ENCODE measurements around the gene AR.

Gene AR

DNA sequence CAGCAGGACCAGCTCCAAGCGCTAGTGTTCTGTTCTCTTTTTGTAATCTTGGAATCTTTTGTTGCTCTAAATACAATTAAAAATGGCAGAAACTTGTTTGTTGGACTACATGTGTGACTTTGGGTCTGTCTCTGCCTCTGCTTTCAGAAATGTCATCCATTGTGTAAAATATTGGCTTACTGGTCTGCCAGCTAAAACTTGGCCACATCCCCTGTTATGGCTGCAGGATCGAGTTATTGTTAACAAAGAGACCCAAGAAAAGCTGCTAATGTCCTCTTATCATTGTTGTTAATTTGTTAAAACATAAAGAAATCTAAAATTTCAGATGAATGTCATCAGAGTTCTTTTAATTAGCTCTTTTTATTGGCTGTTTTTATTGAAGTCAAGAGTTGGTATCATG, 186.5 kb downstream of the AR start:
- TF ChIP-seq, protein P1, sequence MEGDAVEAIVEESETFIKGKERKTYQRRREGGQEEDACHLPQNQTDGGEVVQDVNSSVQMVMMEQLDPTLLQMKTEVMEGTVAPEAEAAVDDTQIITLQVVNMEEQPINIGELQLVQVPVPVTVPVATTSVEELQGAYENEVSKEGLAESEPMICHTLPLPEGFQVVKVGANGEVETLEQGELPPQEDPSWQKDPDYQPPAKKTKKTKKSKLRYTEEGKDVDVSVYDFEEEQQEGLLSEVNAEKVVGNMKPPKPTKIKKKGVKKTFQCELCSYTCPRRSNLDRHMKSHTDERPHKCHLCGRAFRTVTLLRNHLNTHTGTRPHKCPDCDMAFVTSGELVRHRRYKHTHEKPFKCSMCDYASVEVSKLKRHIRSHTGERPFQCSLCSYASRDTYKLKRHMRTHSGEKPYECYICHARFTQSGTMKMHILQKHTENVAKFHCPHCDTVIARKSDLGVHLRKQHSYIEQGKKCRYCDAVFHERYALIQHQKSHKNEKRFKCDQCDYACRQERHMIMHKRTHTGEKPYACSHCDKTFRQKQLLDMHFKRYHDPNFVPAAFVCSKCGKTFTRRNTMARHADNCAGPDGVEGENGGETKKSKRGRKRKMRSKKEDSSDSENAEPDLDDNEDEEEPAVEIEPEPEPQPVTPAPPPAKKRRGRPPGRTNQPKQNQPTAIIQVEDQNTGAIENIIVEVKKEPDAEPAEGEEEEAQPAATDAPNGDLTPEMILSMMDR (conservative IDR thresholded peaks at IDR 0.05; ENCODE audit: control insufficient read depth, insufficient read depth, low read depth, low read length) = no peak
- no peak for DNase-seq (ENCODE audit: low read depth)
- H3K4me3 ChIP-seq (ENCODE audit: control insufficient read depth, low read depth, low read length) = no peak overlapping the region

DNA sequence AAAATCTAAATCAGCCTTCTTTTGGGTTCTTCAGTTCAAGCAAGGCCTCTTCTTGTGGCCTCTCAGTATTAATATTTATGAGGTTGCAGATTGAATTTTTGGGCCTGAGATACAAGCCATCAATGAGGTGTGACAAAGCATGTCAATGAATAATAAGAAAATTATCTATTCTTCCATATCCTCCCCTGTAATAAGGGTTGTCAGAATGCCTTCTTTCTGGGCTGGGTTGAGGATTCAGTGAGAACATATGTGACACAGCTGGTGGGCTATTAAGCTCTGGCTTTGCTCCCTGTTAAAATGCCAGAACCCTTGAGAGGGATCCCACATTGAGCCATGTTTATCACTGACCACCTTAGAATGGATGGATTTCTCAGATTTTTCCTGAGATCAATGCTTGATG, 187.2 kb downstream of the AR start:
- DNase-seq (ENCODE audit: low read depth) = no peak
- TF ChIP-seq, protein P1 (conservative IDR thresholded peaks at IDR 0.05; ENCODE audit: control insufficient read depth, insufficient read depth, low read depth, low read length) = no peak
- H3K4me3 ChIP-seq (ENCODE audit: control insufficient read depth, low read depth, low read length) = no peak overlapping the region

DNA sequence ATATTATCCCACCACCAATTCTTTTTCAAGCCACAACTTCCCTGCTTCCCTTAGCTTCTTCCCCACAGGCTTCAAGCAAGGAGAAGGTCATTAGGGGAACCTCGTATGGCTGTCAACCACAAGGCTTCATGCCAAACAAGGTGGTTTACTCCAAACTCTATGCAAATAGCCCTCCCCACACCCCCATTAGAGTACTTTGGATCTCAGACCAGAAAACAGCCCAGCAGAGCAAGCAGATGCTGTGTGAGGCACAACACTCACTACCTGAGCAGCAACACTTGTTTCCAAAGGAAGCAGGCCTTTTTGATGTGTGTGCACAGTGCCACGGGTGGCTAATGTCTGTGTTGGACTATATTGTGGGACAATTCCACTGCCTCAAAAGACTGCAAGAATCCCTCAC, 189.0 kb downstream of the AR start:
- no peak overlapping the region for H3K4me3 ChIP-seq (ENCODE audit: control insufficient read depth, low read depth, low read length)
- TF ChIP-seq, protein P1 (conservative IDR thresholded peaks at IDR 0.05; ENCODE audit: control insufficient read depth, insufficient read depth, low read depth, low read length) = no peak
- DNase-seq (ENCODE audit: low read depth) = no peak

DNA sequence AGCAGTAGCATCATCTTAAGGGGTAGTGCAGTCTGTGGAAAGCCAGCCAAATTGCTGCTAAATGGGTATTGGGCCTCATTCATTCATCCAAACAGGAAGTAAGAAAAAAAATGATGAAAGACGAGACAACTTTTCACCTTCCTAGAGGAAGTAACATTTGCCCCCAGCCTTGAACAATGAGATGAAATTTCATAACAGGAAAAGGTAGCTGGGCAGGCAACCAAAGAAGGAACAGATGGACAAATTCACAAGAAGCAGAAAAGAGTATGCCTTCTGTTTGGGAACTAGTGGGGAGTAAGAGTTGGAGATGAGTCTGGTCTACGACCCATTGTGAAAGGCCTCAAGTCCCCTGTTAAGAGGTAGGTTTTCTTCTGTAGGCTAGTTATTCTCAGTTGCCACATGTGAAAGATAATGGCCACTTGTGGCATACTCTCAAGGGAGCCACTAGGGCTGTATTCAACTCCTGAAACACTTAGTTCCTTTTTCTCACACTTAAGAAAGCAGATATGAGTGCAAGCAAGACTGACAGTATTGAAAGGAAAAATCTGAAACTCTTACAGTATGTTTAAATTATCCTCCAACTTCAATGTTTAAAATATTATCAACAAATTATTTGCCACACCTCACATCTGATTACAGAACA, 190.4 kb downstream of the AR start:
- no peak overlapping the region for H3K4me3 ChIP-seq (ENCODE audit: control insufficient read depth, low read depth, low read length)
- TF ChIP-seq, protein P1 (conservative IDR thresholded peaks at IDR 0.05; ENCODE audit: control insufficient read depth, insufficient read depth, low read depth, low read length) = no peak
- DNase-seq (ENCODE audit: low read depth) = no peak

DNA sequence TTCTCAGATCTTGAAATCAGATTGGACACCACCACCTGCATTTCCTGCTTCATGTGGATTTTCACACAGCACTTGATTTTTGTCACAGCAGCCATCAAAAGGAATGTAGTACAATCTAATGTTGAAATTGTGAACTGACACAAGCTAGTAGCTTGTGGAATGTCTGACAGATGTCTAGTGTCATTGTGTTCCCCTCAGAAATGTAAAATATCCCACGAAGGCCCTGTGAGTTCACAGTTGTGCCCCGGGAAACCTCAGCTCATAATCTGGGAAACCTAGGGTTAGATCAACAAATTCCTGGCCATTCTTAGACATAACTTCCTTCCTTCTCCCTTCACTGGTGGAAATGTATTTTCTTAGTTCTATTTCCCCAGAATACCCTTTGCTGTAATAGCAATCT, 205.7 kb downstream of the AR start:
- no peak for DNase-seq (ENCODE audit: low read depth)
- no peak overlapping the region for H3K4me3 ChIP-seq (ENCODE audit: control insufficient read depth, low read depth, low read length)
- TF ChIP-seq, protein P1 (conservative IDR thresholded peaks at IDR 0.05; ENCODE audit: control insufficient read depth, insufficient read depth, low read depth, low read length) = no peak

DNA sequence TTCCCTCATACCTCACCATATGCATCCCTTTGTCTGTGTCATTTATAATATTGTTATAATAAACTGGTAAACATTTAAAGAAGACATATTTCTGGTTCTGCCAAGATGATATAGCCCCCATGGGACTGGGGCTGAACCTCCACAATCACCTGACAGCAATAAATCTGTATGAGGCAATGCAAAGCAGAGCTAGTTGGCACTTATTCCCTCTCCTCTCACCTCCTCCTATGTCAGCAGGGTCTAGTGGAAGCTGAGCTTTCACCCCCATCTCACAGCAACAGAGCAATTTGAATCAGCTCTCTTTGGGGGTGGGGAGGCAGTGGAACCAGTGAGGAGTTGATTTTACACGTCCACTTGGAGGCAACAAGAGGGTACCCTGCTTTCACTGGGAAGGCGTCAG, 206.9 kb downstream of the AR start:
- TF ChIP-seq, protein P1 (conservative IDR thresholded peaks at IDR 0.05; ENCODE audit: control insufficient read depth, insufficient read depth, low read depth, low read length) = no peak
- DNase-seq (ENCODE audit: low read depth) = no peak
- no peak overlapping the region for H3K4me3 ChIP-seq (ENCODE audit: control insufficient read depth, low read depth, low read length)

DNA sequence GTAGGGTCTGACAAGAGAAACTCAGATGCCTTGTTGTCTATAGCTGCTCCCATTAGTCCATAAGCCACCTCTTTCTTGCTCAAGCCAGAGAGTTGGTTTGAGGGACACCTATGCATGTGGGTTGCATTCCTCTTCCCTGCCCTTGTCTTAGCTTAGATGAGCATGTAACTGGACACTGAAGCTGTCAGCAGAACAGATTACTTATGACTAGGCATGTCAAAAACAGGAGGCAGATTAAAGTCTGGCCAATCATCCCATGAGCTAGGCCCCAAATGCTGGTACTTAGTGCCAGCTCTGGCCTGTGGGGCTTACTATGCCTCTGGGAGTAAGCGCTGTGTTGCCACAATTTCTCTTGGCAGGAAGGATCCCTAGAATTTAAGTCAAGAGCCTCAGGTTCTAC, 215.2 kb downstream of the AR start:
- no peak overlapping the region for H3K4me3 ChIP-seq (ENCODE audit: control insufficient read depth, low read depth, low read length)
- no peak for DNase-seq (ENCODE audit: low read depth)
- TF ChIP-seq, protein P1 (conservative IDR thresholded peaks at IDR 0.05; ENCODE audit: control insufficient read depth, insufficient read depth, low read depth, low read length) = no peak

All from fibroblast of mammary gland (primary cell).